ENCODE data around the gene MAN1A1. TPM values are rescaled to one million over a fixed set of nuclear protein-coding genes. Genes with fewer than 3 reads are reported as not detected.

Gene MAN1A1
- total RNA-seq, 4 donors from 2014 or later = 17.8 to 34.7 (median 29.9) TPM

- H3K27me3 ChIP-seq = no peaks in the 10 kb centered on the region
- 90% methylated on average over 5 of the region's 5 CpGs for WGBS
- DNase-seq (ENCODE audit: low spot score in 2 of 2) = no peak
- peaks cover 24% of the 10 kb centered on the region for H3K36me3 ChIP-seq
- no peak overlapping the region for H3K4me3 ChIP-seq
- H3K4me1 ChIP-seq = no peaks in the 10 kb centered on the region
- H3K27ac ChIP-seq = no peak overlapping the region
- TF ChIP-seq CTCF (IDR thresholded peaks at IDR 0.05) (no peak), POLR2AphosphoS5 (IDR thresholded peaks at IDR 0.05) (no peak), EP300 (IDR thresholded peaks at IDR 0.05) (no peak), POLR2A (IDR thresholded peaks at IDR 0.05) (no peak)
- H3K9me3 ChIP-seq = no peaks in the 10 kb centered on the region
Measured at GRCh38 chr6:119184008-119184648, 165.4 kb downstream of the MAN1A1 start.

GRCh38 chr6:119183457-119183856, 166.1 kb downstream of the MAN1A1 start:
- no peak for DNase-seq (ENCODE audit: low spot score in 2 of 2)
- Histone ChIP-seq H3K9me3 (no peaks in the 10 kb centered on the region), H3K4me1 (no peaks in the 10 kb centered on the region), H3K4me3 (no peak overlapping the region), H3K27ac (no peak overlapping the region), H3K36me3 (peaks cover 22% of the 10 kb centered on the region), H3K27me3 (no peaks in the 10 kb centered on the region)
- WGBS = 67% methylated on average over 1 of the region's 1 CpG
- TF ChIP-seq POLR2AphosphoS5 (IDR thresholded peaks at IDR 0.05) = no peak
- TF ChIP-seq POLR2A (IDR thresholded peaks at IDR 0.05) = no peak
- no peak for TF ChIP-seq CTCF (IDR thresholded peaks at IDR 0.05)
- TF ChIP-seq EP300 (IDR thresholded peaks at IDR 0.05) = no peak

GRCh38 chr6:119182875-119183274, 166.7 kb downstream of the MAN1A1 start:
- TF ChIP-seq EP300 (IDR thresholded peaks at IDR 0.05) = no peak
- TF ChIP-seq POLR2AphosphoS5 (IDR thresholded peaks at IDR 0.05) = no peak
- no peak for TF ChIP-seq POLR2A (IDR thresholded peaks at IDR 0.05)
- no peak for TF ChIP-seq CTCF (IDR thresholded peaks at IDR 0.05)
- Histone ChIP-seq H3K27ac (no peak overlapping the region), H3K4me3 (no peak overlapping the region), H3K4me1 (no peaks in the 10 kb centered on the region), H3K36me3 (peaks cover 19% of the 10 kb centered on the region), H3K9me3 (no peaks in the 10 kb centered on the region), H3K27me3 (no peaks in the 10 kb centered on the region)
- DNase-seq (ENCODE audit: low spot score in 2 of 2) = no peak
- WGBS = 94% methylated on average over 2 of the region's 2 CpGs

GRCh38 chr6:119182216-119182803, 167.3 kb downstream of the MAN1A1 start:
- Histone ChIP-seq H3K4me1 (no peaks in the 10 kb centered on the region), H3K27me3 (no peaks in the 10 kb centered on the region), H3K4me3 (no peak overlapping the region), H3K36me3 (peaks cover 19% of the 10 kb centered on the region), H3K9me3 (no peaks in the 10 kb centered on the region), H3K27ac (no peak overlapping the region)
- DNase-seq (ENCODE audit: low spot score in 2 of 2) = no peak
- 67% methylated on average over 2 of the region's 2 CpGs for WGBS
- no peak for TF ChIP-seq EP300 (IDR thresholded peaks at IDR 0.05)
- TF ChIP-seq POLR2AphosphoS5 (IDR thresholded peaks at IDR 0.05) = no peak
- no peak for TF ChIP-seq POLR2A (IDR thresholded peaks at IDR 0.05)
- no peak for TF ChIP-seq CTCF (IDR thresholded peaks at IDR 0.05)

- Histone ChIP-seq H3K36me3 (peaks cover 12% of the 10 kb centered on the region), H3K27me3 (no peaks in the 10 kb centered on the region), H3K9me3 (no peaks in the 10 kb centered on the region), H3K4me3 (no peak overlapping the region), H3K4me1 (peaks cover 5% of the 10 kb centered on the region), H3K27ac (no peak overlapping the region)
- 96% methylated on average over 1 of the region's 1 CpG for WGBS
- no peak for DNase-seq (ENCODE audit: low spot score in 2 of 2)
- TF ChIP-seq CTCF (IDR thresholded peaks at IDR 0.05) (no peak), POLR2A (IDR thresholded peaks at IDR 0.05) (no peak), POLR2AphosphoS5 (IDR thresholded peaks at IDR 0.05) (no peak), EP300 (IDR thresholded peaks at IDR 0.05) (no peak)
Measured at GRCh38 chr6:119181046-119181445, 168.5 kb downstream of the MAN1A1 start.

Data from suprapubic skin (tissue), 4 donors.